GM19395 (cell line): ENCODE data around the gene MYT1.

Experiments
- ATAC-seq: cut with Tn5 transposase; IDR thresholded peaks from one replicate; pipeline ENCODE4 v1.9.1; 2021; ENCODE audit warnings: mild to moderate bottlenecking, moderate library complexity; ENCODE audit not compliant: unreplicated experiment

Gene MYT1

GRCh38 chr20:64153861-64154589 lies 10.2 kb upstream of the MYT1 start:
- ATAC-seq = no peak

- ATAC-seq = no peak
Observed at GRCh38 chr20:64154590-64155257, 9.5 kb upstream of the MYT1 start.

DNA sequence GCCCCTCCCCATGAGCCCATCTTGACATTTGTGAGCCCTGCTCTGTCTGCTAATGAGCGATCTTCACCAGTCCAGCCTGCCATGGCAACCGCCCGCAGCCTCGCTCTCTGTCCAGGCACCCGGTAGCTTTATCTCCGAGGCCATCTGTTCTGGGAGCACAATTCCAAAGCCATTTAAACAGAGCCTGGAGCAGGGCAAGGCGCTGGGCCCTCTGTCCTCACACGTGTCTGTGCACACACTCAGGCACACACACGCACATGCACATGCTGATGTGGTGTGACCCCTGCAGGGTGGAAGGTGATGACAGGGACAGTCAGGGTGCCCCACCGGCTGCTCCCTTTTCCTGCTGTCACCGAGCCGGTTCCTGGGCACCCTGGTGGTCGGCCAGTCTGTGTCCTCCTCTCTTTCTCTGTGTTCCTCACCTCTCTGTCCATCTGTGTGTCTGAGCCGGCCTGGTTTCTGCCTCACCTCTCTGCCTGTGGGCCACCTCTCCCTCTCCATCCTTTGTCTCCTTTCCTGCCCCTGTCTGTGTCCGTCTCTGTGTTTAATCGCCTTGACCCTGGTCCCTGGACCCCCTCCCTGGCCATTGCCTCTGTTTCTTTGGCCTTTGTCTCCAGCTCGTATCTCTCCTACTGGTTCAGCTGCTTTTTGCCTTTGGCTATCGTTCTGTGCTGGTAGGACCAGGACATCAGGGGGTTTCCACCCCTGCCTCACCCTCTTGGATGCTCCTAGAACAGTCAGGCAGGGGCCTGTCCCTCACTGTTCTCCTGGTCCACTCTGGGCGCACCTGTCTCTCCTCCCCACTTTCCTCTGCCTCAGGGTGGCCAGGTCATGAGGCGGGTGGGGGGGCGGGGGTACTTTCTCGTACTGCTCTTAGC lies 8.8 kb upstream of the MYT1 start:
- no peak for ATAC-seq

DNA sequence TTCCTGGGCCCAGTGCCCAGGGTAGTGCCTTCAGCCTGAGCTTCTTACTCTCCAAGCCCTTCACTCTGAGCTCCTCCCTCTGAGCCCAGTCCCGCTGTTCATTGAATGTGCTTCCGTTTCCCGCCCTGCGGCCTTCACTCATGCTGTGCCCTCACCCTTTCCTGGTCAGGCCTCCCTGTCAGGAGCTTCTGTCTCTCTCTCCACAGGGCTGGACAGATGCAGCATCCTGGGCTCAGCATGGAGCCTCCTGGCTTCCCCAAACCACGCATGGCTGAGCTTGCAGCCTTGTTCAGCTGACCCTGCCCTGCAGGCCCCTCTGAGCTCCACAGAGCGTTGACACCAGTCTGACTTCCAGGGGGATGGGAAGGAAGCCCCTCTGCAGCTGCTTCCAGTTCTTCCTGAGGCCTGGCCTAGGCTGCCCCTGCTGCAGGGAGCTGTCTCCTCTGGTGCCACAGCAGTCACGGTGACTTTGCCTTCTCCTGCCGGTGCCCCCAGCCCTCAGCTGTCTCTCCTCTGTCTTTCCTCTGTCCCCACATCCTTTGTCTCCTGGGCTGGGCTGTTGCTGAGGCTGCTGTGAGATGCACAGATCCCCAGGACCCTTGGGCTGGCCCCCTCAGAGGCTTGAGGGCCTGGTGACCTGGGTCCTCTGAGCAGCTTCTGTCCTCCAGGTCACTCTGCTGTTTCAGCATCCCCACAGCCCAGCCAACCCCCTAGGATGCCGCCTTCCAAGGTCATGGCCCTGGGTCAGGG lies 7.9 kb upstream of the MYT1 start:
- no peak for ATAC-seq

DNA sequence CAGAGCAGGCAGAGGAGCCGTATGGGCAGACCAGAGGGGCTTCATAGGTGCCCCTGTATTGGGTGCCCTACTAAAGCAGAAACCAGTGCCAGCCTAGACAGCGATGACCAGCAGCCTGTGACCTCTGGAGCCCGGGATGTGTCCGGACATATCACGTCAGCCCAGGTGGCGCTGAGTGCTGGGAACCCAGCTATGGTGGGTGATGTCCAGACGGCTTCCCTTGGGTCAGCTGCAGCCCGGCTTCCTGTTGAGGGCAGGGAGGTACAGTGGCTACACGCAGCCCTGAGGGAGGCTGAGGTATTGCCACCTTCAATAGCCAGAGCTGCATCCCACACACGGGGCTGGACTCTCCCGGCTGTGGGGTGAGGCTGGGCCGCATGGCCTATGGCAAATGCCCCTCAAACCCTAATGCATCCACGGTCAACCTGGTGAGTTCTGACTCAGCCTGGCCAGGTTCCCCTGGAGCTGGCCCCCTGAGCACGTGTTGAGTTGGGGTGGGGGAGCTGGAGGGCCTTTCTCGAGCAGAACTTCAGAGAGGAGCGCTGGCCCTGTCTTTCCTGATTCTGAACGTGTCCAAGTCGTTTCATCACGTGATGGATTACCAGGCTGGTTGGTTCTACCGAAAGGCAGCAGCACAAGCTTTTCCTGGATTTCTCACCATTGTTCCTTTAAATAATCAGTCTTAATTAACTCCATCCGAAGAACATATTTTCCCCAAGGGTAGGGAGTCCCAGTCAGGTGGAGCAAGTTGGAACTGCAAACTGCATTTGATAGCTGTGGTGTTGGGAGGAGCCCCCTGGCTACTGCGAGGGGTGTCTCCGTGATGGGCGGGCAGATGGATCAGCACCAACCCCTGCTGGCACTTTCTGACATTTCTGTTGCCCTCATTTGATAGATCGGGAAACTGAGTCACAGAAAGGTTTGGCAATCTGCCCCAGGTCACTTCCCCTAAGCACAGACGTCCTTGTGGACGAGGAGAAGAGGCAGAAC lies 7.1 kb upstream of the MYT1 start:
- no peak for ATAC-seq

DNA sequence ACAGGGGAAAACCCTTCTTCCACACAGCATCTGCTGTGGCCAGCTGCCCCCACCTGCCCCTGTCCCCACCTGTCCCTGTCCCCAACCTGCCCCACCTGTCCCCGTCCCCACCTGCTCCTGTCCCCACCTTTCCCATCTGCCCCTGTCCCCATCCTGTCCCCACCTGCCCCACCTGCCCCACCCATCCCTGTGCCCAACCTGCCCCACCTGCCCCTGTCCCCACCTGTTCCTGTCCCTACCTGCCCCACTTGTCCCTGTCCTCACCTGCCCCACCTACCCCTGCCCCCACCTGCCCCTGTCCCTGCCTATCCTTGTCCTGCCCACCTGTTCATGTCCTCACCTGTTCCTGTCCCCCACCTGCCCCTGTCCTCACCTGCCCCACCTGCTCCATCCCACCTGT lies 6.4 kb upstream of the MYT1 start:
- ATAC-seq = no peak

GRCh38 chr20:64158346-64159285 lies 5.6 kb upstream of the MYT1 start:
- ATAC-seq = no peak

GRCh38 chr20:64159286-64159680 lies 5.0 kb upstream of the MYT1 start:
- ATAC-seq = no peak

DNA sequence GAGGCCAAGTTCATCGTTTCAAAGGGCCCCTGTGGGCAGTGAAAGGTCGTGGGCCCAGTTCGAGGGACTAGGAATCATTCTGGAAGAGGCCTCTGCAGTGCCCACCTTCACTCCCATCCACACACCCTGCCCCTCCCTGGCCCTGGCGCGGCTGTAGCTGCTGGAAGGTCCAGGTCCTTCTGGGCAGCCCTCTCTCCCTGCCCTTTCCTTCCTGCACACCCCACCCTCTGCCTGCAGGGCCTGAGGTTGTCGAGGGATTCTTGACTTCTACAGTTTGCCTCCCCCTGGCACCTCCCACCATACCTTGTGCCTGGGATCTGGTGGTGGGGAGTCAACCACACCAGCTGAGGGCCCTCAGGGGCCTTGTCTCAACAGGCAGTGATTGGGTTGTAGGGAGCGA lies 4.5 kb upstream of the MYT1 start:
- ATAC-seq = no peak

- ATAC-seq = no peak
Observed at GRCh38 chr20:64160118-64160517, 4.1 kb upstream of the MYT1 start.

DNA sequence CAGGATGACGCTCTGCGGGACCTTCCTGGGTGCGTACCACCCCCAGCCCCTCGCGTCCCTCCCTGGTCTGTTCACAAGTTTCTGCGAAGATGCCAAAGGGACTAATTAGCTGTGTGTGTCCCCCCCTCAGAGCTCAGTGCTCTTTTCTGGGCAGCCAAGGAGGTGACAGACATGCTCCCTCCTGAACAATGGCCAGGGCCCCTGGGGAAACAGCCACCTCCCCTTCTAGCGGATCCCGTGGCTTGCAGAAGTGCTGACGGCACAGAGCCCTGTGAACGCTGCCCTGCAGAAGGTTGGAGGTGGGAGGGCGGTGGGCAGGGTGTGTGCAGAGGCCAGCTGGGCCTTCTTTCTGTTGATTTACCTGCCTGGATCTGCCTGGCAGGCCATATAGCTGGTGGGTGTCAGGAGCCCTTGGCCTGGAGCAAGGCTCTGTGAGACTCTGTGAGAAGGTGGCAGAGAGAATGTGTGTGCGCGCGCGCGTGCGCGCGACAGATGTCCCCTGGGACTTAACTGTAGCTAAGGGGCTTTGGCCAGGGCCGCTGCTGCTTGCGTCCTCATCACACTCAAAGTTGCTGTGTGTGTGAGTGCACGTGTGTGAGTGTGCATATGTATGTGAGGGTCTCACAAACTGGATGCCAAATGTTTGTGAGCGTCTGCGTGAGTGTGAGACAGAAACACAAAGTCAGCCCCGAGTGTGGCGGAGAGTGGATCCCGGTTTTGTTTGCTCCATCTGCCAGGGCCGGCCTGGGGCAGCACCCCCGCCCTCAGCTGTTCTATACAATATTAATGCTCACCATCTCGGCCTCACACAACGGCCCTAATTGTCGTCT lies 3.5 kb upstream of the MYT1 start:
- no peak for ATAC-seq

DNA sequence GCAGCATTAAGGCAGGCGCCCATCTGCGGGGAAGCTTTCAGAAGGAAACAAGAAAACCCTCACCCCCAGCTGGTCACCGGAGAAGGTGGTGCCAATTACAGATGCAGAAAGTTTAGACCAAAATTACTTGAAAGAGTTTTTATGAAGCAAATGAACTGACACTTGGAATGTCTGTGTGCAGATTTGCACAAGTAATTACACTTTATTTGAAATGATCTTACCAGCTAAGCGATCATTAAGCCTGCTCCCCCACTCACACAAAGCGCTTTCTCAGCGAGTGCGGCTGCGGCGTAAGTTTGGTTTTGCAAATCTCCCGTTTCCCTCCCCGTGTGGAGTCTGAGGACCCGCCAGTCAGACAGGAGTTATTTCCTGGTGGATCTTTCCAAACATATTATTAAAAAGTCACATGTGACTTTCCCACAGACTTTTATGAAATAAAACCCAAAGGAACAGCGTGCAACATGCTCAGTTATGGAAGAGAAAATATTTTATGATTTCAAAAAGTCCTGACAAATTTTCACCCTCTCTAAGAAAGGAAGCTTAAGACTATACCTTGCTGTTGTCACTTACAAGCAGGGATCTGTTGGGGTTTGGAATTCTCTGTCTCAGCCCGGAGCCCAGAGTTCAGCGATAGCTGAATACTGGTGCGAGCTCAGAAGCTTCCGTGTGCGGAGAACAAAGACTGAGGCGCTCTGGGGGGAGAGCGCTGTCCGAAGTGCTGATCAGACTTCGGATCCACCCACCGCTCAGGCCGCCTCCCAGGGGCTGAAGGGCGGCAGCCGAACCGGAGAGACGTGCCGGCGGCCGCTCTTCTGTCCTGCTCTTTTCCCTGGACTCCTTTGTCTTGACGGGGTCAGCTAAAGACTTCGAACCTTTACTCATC lies 2.7 kb upstream of the MYT1 start:
- no peak for ATAC-seq

DNA sequence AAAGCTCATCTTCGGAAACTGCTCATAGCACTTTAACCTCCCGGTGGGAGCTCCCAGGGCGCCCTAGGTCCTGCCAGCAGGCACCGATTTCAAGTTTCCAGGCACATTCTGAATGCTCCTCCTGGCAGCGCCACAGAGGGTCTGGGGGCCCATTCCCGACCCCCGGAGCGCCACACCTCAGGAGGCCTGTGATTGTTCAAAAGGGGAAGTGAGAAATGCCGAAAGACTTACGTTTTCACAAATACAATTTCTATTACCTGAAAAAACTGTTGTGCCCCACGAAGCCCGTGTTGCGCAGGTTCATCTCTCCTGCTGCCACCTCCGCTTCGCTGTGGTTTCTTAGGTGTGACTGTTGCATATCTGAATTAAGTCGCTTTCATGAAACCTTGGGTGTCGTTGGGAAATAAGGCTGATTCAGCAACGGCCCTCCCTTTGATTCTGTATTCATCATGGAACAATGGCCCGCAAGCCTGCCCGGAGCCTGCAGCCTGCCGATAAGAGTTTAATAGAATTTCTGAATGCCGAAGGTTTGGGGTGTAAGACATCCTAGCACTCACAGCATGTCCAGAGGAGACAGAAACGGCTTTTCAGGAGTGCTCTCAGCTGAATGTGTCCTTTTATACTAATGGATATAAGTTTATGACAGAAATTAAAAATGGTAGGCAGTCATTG lies 1.9 kb upstream of the MYT1 start:
- no peak for ATAC-seq

DNA sequence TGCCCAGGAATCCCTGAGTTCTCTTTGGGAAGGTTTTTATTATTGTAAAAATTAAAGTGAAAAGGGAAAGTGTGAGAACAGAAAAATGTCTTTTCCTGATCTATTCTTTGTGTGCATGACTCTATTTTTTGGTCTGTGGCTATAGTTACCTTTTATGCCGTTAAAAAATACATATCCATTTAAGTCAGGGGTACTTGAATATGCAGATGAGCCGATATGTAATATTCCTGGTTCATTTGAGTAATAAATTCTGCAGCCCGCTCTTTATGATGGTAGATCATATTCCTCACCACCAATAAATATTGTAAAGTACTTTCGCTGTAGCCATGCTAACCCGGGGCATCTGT lies 503 bp upstream of the MYT1 start:
- no peak for ATAC-seq

- ATAC-seq = no peak
Observed at GRCh38 chr20:64165866-64166600, 1.8 kb downstream of the MYT1 start.
